Stimulated activated CD4-positive, alpha-beta T cell treated with anti-CD3 and anti-CD28 coated beads, Interleukin-15, amount 100 ng/mL, for 1 hour (primary cell): ENCODE measurements around the gene DRC3.
A peak's percentile ranks its signal among the peaks of the same experiment; 100 is the strongest.

Experiments
- DNase-seq, 2 donors: peaks; one replicate each; pipeline ENCODE4 v3.0.0-alpha.2; 2020; ENCODE audit warnings: low read depth in 1 of 2, low spot score in 1 of 2

The DRC3 gene

GRCh38 chr17:18018411-18018921 lies 45.8 kb downstream of the DRC3 start:
- no peak for DNase-seq

- no peak for DNase-seq
These were observed 47.1 kb downstream of the DRC3 start for GRCh38 chr17:18019838-18020154.

GRCh38 chr17:18020971-18021370 lies 48.3 kb downstream of the DRC3 start:
- no peak for DNase-seq

- no peak for DNase-seq
These were observed 48.7 kb downstream of the DRC3 start for GRCh38 chr17:18021372-18021771.

- DNase-seq, result no peak
These were observed 52.7 kb downstream of the DRC3 start for GRCh38 chr17:18025241-18025944.

- DNase-seq, result no peak
These were observed 53.5 kb downstream of the DRC3 start for GRCh38 chr17:18025945-18026776.

GRCh38 chr17:18027280-18027679 lies 54.6 kb downstream of the DRC3 start:
- no peak for DNase-seq

GRCh38 chr17:18028114-18028951 lies 55.7 kb downstream of the DRC3 start:
- DNase-seq, result no peak

- DNase-seq, result no peak
These were observed 56.4 kb downstream of the DRC3 start for GRCh38 chr17:18028952-18029540.

GRCh38 chr17:18031955-18032354 lies 59.3 kb downstream of the DRC3 start:
- DNase-seq, result no peak

- peak in 1 of 2 donors; percentile 8 for DNase-seq
These were observed 60.9 kb downstream of the DRC3 start for GRCh38 chr17:18033442-18034099.

- DNase-seq, result no peak
These were observed 63.0 kb downstream of the DRC3 start for GRCh38 chr17:18035704-18036103.

GRCh38 chr17:18037486-18037885 lies 64.8 kb downstream of the DRC3 start:
- DNase-seq, result no peak

- DNase-seq, result no peak
These were observed 65.6 kb downstream of the DRC3 start for GRCh38 chr17:18038149-18038850.

GRCh38 chr17:18038861-18039534 lies 66.3 kb downstream of the DRC3 start, which contains the start of the genes ATPAF2 and GID4:
Gene ATPAF2 (minus strand): TSS chr17:18039168. CDS start chr17:18039013, 155 bp downstream.
Gene GID4 (plus strand): TSS chr17:18039408. CDS start chr17:18039465, 57 bp downstream.
- DNase-seq, result peak; percentile 99 to 100

GRCh38 chr17:18039535-18040260 lies 67.0 kb downstream of the DRC3 start:
- no peak for DNase-seq

GRCh38 chr17:18040261-18040858 lies 67.7 kb downstream of the DRC3 start:
- no peak for DNase-seq

- no peak for DNase-seq
These were observed 69.1 kb downstream of the DRC3 start for GRCh38 chr17:18041776-18042175.
